Activated CD4-positive, alpha-beta memory T cell treated with anti-CD3 and anti-CD28 coated beads for 36 hours (primary cell): Measurements from ENCODE around the gene MED27. TPM values are rescaled to one million over a fixed set of nuclear protein-coding genes. Genes with fewer than 3 reads are reported as not detected.

ENCODE experiments used
- CTCF ChIA-PET: fragments of 350-600 bp; sonication (Branson Sonifier 250); formaldehyde crosslinking; loops from one replicate; lab custom pipeline; 2021; ENCODE audit warnings: antibody characterized with exemption, inconsistent platforms; lab: Charles Lee
- POLR2A ChIA-PET: fragments of 350-600 bp; sonication (Branson Sonifier 250); formaldehyde crosslinking; loops from one replicate; lab custom pipeline; 2021; ENCODE audit warnings: antibody characterized with exemption; lab: Charles Lee
- DNase-seq: peaks from one replicate; pipeline ENCODE4 v3.0.0-alpha.2; 2020
- H3K27ac Mint-ChIP-seq: one replicate; pipeline ENCODE4 v1.8.0; 2021; ENCODE audit warnings: mixed read lengths
- H3K27me3 Mint-ChIP-seq: one replicate; pipeline ENCODE4 v1.8.0; 2021; ENCODE audit warnings: mixed read lengths
- H3K36me3 Mint-ChIP-seq: one replicate; pipeline ENCODE4 v1.8.0; 2021; ENCODE audit warnings: mixed read lengths
- H3K4me1 Mint-ChIP-seq: one replicate; pipeline ENCODE4 v1.8.0; 2021; ENCODE audit warnings: low read depth, mixed read lengths
- H3K4me3 Mint-ChIP-seq: one replicate; pipeline ENCODE4 v1.8.0; 2021; ENCODE audit warnings: mild to moderate bottlenecking, mixed read lengths
- H3K9me3 Mint-ChIP-seq: one replicate; pipeline ENCODE4 v1.8.0; 2021; ENCODE audit warnings: mixed read lengths
- intact Hi-C: fragments of 100-400 bp; cut with micrococcal nuclease; formaldehyde crosslinking; loops from one replicate; pipeline ENCODE4 v1.15.1; 2023
- total RNA-seq, 2 experiments: library from RNA; stranded (reverse); gene quantifications; one replicate each; pipeline ENCODE4 v1.2.3, GENCODE V29; 2021

The MED27 gene
- total RNA-seq, 2 experiments from 2014 or later, result 30.1 to 32.4 TPM

- DNase-seq, result no peak
- Mint-ChIP-seq H3K27me3 (peaks cover 36% of the 10 kb centered on the region), H3K4me3 (no peak overlapping the region), H3K9me3 (no peaks in the 10 kb centered on the region), H3K4me1 (peaks cover 3% of the 10 kb centered on the region), H3K27ac (no peak overlapping the region), H3K36me3 (no peaks in the 10 kb centered on the region)
- ChIA-PET POLR2A (no interaction called here), CTCF (interaction anchor here (1.3 kb wide), 1 partner anchor 346 kb away, joined by 4 read pairs; no protein-coding TSS in a partner anchor)
- intact Hi-C loops, result no loop called here
Observed at GRCh38 chr9:132109291-132109690, 29.6 kb upstream of the MED27 start.

- ChIA-PET CTCF (interaction anchor here (1.3 kb wide), 1 partner anchor 346 kb away, joined by 4 read pairs; no protein-coding TSS in a partner anchor), POLR2A (no interaction called here)
- no peaks in the 10 kb centered on the region for H3K36me3 Mint-ChIP-seq
Observed at GRCh38 chr9:132108728-132109127, 29.1 kb upstream of the MED27 start.

GRCh38 chr9:132099741-132100407 lies 20.2 kb upstream of the MED27 start:
- DNase-seq, result no peak
- Mint-ChIP-seq H3K36me3 (no peaks in the 10 kb centered on the region), H3K27ac (no peak overlapping the region), H3K4me3 (no peak overlapping the region), H3K4me1 (no peaks in the 10 kb centered on the region), H3K9me3 (no peaks in the 10 kb centered on the region), H3K27me3 (peaks cover 39% of the 10 kb centered on the region)
- intact Hi-C loops, result no loop called here
- POLR2A ChIA-PET, result interaction anchor here (0.5 to 0.6 kb wide), 2 partner anchors 9 to 84 kb away, joined by 3 to 5 read pairs; no protein-coding TSS in a partner anchor
- CTCF ChIA-PET, result no interaction called here

More at GRCh38 chr9:132108728-132109127, 29.1 kb upstream of the MED27 start:
- no peak for DNase-seq
- intact Hi-C loops, result no loop called here
- Mint-ChIP-seq H3K9me3 (no peaks in the 10 kb centered on the region), H3K27me3 (peaks cover 30% of the 10 kb centered on the region), H3K4me1 (peaks cover 3% of the 10 kb centered on the region), H3K4me3 (no peak overlapping the region), H3K27ac (no peak overlapping the region)

GRCh38 chr9:132099167-132099566 lies 19.5 kb upstream of the MED27 start:
- H3K4me1 Mint-ChIP-seq, result no peaks in the 10 kb centered on the region
- intact Hi-C loops, result no loop called here
- no peak overlapping the region for H3K27ac Mint-ChIP-seq
- H3K36me3 Mint-ChIP-seq, result no peaks in the 10 kb centered on the region
- H3K4me3 Mint-ChIP-seq, result no peak overlapping the region
- H3K9me3 Mint-ChIP-seq, result no peaks in the 10 kb centered on the region
- CTCF ChIA-PET, result interaction anchor here (1.0 kb wide), 1 partner anchor 71 kb away, joined by 4 read pairs; no protein-coding TSS in a partner anchor
- POLR2A ChIA-PET, result interaction anchor here (0.5 to 0.6 kb wide), 3 partner anchors 8 to 84 kb away, joined by 3 to 5 read pairs (median 3); no protein-coding TSS in a partner anchor
- peaks cover 37% of the 10 kb centered on the region for H3K27me3 Mint-ChIP-seq
- no peak for DNase-seq

GRCh38 chr9:132094314-132094791 lies 14.7 kb upstream of the MED27 start:
- DNase-seq, result no peak
- no peaks in the 10 kb centered on the region for H3K9me3 Mint-ChIP-seq
- no peaks in the 10 kb centered on the region for H3K36me3 Mint-ChIP-seq
- peaks cover 3% of the 10 kb centered on the region for H3K4me1 Mint-ChIP-seq
- peaks cover 41% of the 10 kb centered on the region for H3K27me3 Mint-ChIP-seq
- intact Hi-C loops, result no loop called here
- no peak overlapping the region for H3K27ac Mint-ChIP-seq
- ChIA-PET CTCF (no interaction called here), POLR2A (no interaction called here)
- no peak overlapping the region for H3K4me3 Mint-ChIP-seq

- intact Hi-C loops, result no loop called here
- H3K27ac Mint-ChIP-seq, result no peak overlapping the region
- no peak overlapping the region for H3K4me3 Mint-ChIP-seq
- no peaks in the 10 kb centered on the region for H3K36me3 Mint-ChIP-seq
- POLR2A ChIA-PET, result no interaction called here
- peaks cover 17% of the 10 kb centered on the region for H3K27me3 Mint-ChIP-seq
- no peak for DNase-seq
- CTCF ChIA-PET, result interaction anchor here (0.7 kb wide), 1 partner anchor 29 kb away, joined by 3 read pairs; no protein-coding TSS in a partner anchor
- H3K9me3 Mint-ChIP-seq, result no peaks in the 10 kb centered on the region
- H3K4me1 Mint-ChIP-seq, result peaks cover 3% of the 10 kb centered on the region
Observed at GRCh38 chr9:132090771-132091170, 11.1 kb upstream of the MED27 start.

GRCh38 chr9:132087438-132088030 lies 7.9 kb upstream of the MED27 start:
- H3K9me3 Mint-ChIP-seq, result no peaks in the 10 kb centered on the region
- CTCF ChIA-PET, result interaction anchor here (0.5 to 1.2 kb wide), 2 partner anchors 18 to 163 kb away, joined by 3 read pairs; no protein-coding TSS in a partner anchor
- intact Hi-C loops, result no loop called here
- no peak overlapping the region for H3K27ac Mint-ChIP-seq
- no peak overlapping the region for H3K4me3 Mint-ChIP-seq
- peaks cover 16% of the 10 kb centered on the region for H3K27me3 Mint-ChIP-seq
- no peaks in the 10 kb centered on the region for H3K36me3 Mint-ChIP-seq
- no peak for DNase-seq
- peaks cover 3% of the 10 kb centered on the region for H3K4me1 Mint-ChIP-seq
- POLR2A ChIA-PET, result no interaction called here

GRCh38 chr9:132082188-132082587 lies 2.5 kb upstream of the MED27 start:
- no peak for DNase-seq
- ChIA-PET POLR2A (no interaction called here), CTCF (no interaction called here)
- intact Hi-C loops, result no loop called here
- Mint-ChIP-seq H3K36me3 (peaks cover 3% of the 10 kb centered on the region), H3K4me1 (peaks cover 25% of the 10 kb centered on the region), H3K4me3 (no peak overlapping the region), H3K27me3 (peaks cover 6% of the 10 kb centered on the region), H3K9me3 (no peaks in the 10 kb centered on the region), H3K27ac (no peak overlapping the region)

GRCh38 chr9:132078699-132079356 lies 839 bp downstream of the MED27 start:
- no peaks in the 10 kb centered on the region for H3K9me3 Mint-ChIP-seq
- CTCF ChIA-PET, result interaction anchor here (1.2 kb wide), 1 partner anchor 91 kb away, joined by 5 read pairs; no protein-coding TSS in a partner anchor
- peak overlapping the region; percentile 79 for H3K27ac Mint-ChIP-seq
- H3K27me3 Mint-ChIP-seq, result no peaks in the 10 kb centered on the region
- H3K36me3 Mint-ChIP-seq, result peaks cover 20% of the 10 kb centered on the region
- peaks cover 49% of the 10 kb centered on the region for H3K4me1 Mint-ChIP-seq
- peak; percentile 20 for DNase-seq
- intact Hi-C loops, result loop anchor here (1.0 to 5.0 kb wide), 5 partner anchors 68 to 577 kb away; partner anchors contain the start of genes NTNG2 and POMT1
- POLR2A ChIA-PET, result interaction anchor here (0.7 kb wide), 1 partner anchor 326 kb away, joined by 3 read pairs; no protein-coding TSS in a partner anchor
- H3K4me3 Mint-ChIP-seq, result peak overlapping the region; percentile 91

- Mint-ChIP-seq H3K27me3 (no peaks in the 10 kb centered on the region), H3K9me3 (no peaks in the 10 kb centered on the region), H3K4me1 (peaks cover 56% of the 10 kb centered on the region), H3K27ac (peak overlapping the region; percentile 79), H3K36me3 (peaks cover 24% of the 10 kb centered on the region), H3K4me3 (peak overlapping the region; percentile 91)
- ChIA-PET POLR2A (interaction anchor here (0.7 kb wide), 1 partner anchor 325 kb away, joined by 3 read pairs; no protein-coding TSS in a partner anchor), CTCF (no interaction called here)
- intact Hi-C loops, result loop anchor here (5.0 kb wide), 3 partner anchors 69 to 576 kb away; partner anchors contain the start of genes NTNG2 and POMT1
- peak; percentile 70 for DNase-seq
Observed at GRCh38 chr9:132077881-132078698, 1.6 kb downstream of the MED27 start.

GRCh38 chr9:132075853-132076252 lies 3.8 kb downstream of the MED27 start:
- H3K9me3 Mint-ChIP-seq, result no peaks in the 10 kb centered on the region
- no peak for DNase-seq
- no peaks in the 10 kb centered on the region for H3K27me3 Mint-ChIP-seq
- intact Hi-C loops, result loop anchor here (5.0 kb wide), 3 partner anchors 71 to 574 kb away; partner anchors contain the start of genes NTNG2 and POMT1
- ChIA-PET CTCF (interaction anchor here (1.2 kb wide), 1 partner anchor 160 kb away, joined by 4 read pairs; no protein-coding TSS in a partner anchor), POLR2A (interaction anchor here (0.6 kb wide), 1 partner anchor 30 kb away, joined by 3 read pairs; no protein-coding TSS in a partner anchor)
- H3K4me1 Mint-ChIP-seq, result peaks cover 70% of the 10 kb centered on the region
- H3K27ac Mint-ChIP-seq, result peak overlapping the region; percentile 51
- peaks cover 33% of the 10 kb centered on the region for H3K36me3 Mint-ChIP-seq
- no peak overlapping the region for H3K4me3 Mint-ChIP-seq
